ENCODE data around the gene KCNMA1.

KCNMA1 gene

DNA sequence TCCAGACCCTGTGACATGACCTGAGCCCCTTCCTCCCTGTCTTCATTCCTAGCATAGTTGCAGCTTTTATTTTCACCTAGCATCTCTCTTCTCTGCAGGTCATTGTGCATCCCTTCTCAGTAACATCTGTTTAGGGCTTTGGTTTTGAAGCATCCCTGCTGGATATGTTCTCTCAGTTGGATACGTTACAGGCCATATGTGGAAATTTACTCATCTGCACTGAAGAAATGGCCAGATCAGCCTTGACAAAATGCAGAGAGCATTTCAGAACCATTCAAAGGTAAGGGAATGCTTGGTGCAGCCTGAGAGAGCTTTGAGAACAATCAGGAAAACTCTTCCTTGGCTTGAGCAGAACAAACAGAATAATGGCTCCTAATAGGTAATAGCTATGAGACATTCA, 647.0 kb downstream of the KCNMA1 start:
- DNase-seq, result no peak

GRCh38 chr10:76984559-76985443, 652.8 kb downstream of the KCNMA1 start:
- peak; percentile 62 for DNase-seq

- no peak for DNase-seq
These were observed 654.0 kb downstream of the KCNMA1 start for GRCh38 chr10:76983624-76984023.

GRCh38 chr10:76982671-76983070, 654.9 kb downstream of the KCNMA1 start:
- no peak for DNase-seq

DNA sequence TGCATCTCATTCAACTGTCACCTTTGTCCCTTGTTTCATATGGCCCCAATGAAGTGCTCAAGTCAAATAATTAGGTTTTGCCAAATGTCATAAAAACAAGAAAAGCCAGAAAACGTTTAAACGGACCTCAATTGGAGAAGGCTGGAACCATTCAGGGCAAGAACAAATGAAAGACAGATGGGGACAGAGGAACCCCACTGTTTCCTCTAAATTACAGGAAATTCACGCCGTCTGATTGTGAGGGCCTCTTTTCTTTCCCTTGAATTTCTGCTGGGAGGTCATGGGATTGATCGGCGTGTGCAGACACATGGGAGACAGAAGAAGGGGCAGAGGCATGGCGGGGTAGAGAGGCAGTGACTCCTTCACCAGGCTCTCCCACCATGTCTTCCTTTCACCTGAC, 656.4 kb downstream of the KCNMA1 start:
- no peak for DNase-seq

DNA sequence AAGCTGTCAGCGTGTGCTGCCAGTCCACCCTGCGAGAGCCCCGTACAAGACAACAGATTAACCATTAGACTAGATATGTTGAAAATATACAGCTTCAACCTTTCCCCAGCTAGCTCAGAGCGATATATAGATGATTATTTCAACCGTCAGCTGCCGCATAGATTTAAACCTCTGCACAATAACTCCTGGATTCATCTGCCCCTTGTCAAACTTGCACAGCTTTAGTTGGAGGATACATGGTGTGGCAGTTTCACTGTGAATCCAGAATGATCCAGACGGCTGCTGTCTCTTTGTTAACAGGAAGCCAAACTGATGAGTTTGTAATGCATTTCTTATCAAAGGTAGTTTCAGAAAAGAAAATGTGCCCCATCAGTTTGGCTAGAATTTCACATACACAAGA, 659.7 kb downstream of the KCNMA1 start:
- DNase-seq, result no peak

DNA sequence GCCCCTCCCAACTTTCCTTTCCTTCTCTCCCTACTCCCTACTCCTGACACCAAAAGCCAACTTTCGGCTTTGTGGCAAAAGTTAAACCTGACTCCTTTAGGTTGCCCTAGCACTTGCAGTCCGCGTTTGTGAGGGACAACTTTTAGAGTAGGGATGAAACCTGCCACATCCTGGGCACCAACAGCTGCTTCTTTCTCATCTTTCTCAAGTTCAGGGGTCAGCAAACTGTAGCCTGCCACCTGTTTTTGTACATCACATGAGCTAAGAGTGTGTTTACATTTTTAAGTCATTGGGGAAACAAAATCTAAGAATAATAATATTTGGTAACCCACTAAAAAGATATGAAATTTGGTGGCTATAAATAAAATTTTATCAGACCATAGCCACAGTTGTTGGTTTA, 660.6 kb downstream of the KCNMA1 start:
- DNase-seq, result no peak

- no peak for DNase-seq
These were observed 661.5 kb downstream of the KCNMA1 start for GRCh38 chr10:76976142-76976541.

GRCh38 chr10:76975126-76975525, 662.5 kb downstream of the KCNMA1 start:
- no peak for DNase-seq

- DNase-seq, result peak; percentile 80
These were observed 663.5 kb downstream of the KCNMA1 start for GRCh38 chr10:76974017-76974691.

- peak; percentile 77 for DNase-seq
These were observed 664.3 kb downstream of the KCNMA1 start for GRCh38 chr10:76973091-76974016.

DNA sequence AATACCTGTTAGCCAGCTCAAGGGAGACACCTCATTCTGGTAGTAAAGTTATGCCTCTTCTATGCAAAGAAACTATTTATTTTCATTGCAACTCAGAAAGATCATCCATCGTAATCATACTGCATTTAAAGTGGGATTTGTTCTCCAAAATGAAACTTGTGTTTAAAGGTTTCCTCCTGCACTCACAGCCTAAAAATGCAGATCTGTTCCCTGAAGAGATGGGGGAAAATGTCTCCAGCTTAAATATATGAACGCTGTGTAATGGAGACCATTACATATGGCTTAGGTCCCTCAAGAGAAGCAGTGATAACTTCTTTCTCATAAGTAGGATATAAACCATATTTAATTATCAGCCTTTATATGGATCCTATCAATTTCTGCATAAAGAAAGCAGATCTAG, 665.1 kb downstream of the KCNMA1 start:
- DNase-seq, result no peak

DNA sequence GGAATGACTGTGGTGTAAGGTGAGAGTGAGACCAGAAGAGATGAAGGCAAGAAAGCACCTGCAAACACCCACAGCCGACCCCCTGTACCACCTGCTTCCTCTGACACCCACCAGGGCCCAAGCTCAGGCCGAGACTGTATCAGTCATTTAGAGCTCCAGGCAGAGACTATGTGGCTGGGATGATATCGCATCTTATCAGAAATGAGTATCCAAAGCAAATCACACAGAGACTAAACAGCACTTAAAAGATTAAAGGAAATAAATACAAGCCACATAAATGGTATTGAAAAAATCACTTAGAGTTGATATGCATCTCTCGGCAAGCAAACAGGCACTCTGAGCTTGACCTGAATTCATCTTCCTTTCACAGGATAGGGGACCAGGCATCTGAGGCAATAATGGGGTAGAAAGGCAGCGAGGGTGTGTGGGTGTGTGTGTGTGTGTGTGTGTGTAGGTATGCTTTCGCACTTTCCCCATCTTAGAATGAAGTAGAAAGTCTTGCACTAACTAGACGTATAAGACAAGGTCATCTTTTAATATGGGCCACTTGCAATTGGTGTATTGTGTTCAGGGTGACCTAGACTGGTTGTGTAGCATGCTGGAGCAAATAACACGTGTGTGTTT, 665.9 kb downstream of the KCNMA1 start:
- no peak for DNase-seq

DNA sequence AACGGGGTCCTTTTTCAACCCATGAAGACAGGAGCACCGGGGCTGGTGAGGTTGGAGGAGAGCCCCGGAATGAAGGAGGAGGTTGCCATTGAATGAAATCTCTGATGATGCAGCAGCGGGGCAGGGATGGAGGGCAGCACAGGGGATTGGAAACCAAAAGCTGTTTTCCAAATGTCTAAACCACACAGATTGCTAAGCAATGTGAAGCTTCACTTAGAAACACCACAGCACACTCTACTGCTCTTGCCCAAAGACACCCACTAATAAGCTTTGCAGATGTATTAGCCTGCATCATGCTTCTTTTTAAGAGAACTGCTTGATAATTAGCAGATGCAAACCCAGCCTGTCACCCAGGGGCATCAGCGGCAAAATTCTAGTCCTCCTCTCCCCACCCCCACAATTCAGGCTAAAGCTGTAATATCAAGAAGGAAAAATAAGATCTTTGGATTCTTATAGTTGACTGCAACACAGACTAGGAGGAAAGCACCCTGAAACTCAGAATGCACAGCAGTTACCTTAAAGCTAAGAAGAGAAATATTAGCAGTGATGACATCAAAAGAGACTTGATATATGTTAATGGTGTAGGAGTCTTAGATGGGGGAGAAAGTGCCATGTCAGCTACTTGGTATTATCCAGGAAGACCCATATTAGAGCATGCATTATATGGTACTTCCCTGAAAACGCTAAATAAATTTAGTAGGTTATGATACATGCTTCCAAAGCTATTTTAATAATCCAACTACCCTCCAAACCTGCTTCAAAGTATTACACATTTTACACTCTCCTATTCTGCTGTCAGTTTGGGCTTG, 666.7 kb downstream of the KCNMA1 start:
- DNase-seq, result no peak

- DNase-seq, result no peak
These were observed 668.2 kb downstream of the KCNMA1 start for GRCh38 chr10:76969366-76969948.

GRCh38 chr10:76968483-76968882, 669.1 kb downstream of the KCNMA1 start:
- no peak for DNase-seq

DNA sequence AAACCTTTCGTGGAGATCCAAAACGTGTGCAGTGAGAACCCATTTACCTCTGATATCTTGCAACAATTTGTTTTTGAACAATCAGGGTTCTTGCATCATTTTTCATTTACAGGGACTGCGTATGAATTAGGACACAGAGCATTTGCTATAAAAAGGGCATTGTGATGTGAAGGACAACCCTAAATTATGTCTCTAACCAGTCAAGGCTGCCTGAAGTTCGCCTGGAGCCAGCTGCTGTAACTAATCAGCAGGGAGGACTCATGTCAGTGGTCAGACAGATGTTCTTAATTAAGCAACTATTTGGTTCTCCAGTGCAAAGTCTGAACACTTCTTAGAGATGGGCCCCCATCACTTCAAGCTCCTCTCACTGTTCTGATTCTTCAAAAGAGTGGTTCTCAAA, 674.8 kb downstream of the KCNMA1 start:
- peak; percentile 79 for DNase-seq

- no peak for DNase-seq
These were observed 675.8 kb downstream of the KCNMA1 start for GRCh38 chr10:76961841-76962240.

DNA sequence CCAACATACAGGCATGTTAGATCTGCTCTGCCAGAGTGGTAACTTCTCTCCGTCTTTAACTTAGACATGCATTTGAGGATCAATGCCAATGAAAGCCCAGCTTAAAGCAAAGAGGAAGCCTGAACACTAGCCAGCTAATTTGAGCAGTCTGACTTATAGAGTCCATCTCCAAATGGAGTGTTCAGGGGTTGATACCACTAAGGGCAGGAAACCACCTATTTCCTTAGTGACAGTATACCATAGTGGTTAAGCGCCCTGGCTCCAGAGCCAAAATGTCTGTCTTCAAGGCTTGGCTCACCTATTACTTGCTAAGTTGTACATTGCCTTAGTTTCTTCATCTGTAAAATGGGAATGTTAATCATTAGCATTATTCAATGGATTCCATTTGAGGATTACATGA, 678.5 kb downstream of the KCNMA1 start:
- DNase-seq, result no peak

DNA sequence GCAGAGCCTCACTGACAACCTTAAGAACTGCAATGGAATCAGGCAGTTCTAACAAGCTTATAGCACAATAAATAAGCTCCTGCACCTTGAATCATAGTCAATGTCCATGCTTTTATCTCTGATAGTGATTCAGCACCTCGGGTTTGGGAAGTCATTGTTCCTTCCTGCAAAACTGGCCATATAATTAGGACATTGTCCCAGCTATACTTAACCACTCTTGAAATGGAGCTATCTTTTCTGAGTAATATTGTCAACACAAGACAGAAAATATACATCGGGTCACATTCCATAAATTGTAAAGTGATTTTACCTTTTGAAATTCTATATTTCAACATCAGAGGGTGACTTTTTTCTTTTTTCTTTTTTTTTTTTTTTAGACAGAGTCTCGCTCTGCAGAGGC, 682.8 kb downstream of the KCNMA1 start:
- no peak for DNase-seq

DNA sequence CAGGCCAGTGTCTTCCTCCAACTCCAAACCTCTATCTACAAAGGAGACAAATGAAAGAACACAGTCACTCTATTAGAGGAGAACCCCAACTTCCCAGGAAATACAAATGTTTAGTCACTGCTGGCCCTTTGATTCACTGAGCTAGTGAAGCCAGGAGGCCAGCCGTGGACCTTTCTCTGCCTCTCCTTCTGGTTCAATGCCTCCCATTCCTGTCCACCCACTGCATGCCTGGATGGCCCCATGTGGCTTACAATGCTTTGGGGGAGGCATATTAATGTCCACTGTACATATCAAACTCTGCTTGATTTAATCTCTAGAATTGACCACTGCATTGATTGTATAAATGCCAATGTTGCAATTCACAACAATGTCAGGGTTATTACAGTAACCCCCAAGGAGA, 687.3 kb downstream of the KCNMA1 start:
- no peak for DNase-seq

GRCh38 chr10:76946270-76946669, 691.3 kb downstream of the KCNMA1 start:
- DNase-seq, result peak; percentile 61
